Activated naive CD4-positive, alpha-beta T cell treated with Interleukin-2 at 50 U/mL for 16 hours (primary cell): ENCODE measurements around the gene CCR2.
"Not testable (repeated sequence)": the region's sequence is repeated elsewhere in the genome, so short reads cannot be mapped to it uniquely, and the experiment has no call there.

ENCODE experiments used
- DNase-seq: peaks from one replicate; pipeline ENCODE4 v3.0.0-alpha.2; 2020

Gene CCR2

DNA sequence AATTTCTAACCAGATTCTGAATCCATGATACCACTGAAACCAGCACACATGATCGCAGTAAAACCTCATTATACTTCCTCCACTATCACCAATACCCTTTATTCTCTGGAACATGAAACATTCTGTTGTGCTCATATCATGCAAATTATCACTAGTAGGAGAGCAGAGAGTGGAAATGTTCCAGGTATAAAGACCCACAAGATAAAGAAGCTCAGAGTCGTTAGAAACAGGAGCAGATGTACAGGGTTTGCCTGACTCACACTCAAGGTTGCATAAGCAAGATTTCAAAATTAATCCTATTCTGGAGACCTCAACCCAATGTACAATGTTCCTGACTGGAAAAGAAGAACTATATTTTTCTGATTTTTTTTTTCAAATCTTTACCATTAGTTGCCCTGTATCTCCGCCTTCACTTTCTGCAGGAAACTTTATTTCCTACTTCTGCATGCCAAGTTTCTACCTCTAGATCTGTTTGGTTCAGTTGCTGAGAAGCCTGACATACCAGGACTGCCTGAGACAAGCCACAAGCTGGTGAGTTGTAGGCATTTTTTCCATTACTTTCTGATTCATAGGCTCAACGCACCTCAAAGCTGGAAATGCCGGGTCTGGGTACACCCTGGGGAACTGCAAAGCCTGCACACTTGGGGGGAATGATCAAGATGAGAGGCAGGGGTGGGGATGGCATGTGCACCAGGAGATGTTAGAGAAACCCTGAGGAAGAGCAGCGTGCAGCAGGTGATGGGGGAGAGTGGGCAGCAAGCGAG is at the start of gene CCR2:
CCR2 (plus strand) TSS at position 465 of the 764 bp plus-strand sequence. CDS start 3,417 bp downstream, outside the sequence.
- DNase-seq: no peak

DNA sequence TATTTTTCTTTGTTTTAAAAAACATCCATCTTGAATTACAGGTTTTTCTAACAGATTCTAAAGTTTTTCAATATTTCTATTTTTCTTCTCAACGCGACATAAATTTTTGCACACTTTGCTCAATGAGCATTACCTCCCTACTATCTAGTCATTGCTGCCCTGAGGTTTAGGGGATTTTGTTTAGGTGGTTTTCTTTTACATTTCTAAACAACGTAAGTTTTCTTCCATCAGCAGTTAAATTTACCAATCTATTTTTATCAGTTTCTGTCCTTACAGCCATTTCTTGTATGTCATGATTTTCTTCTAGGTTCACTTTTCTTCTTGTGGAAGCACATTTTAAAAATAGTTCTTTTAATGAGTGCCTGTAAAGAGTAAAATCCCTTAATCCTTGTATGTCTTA is 49.2 kb upstream of the CCR2 start:
- no peak for DNase-seq

- no peak for DNase-seq
These were observed 40.9 kb upstream of the CCR2 start for GRCh38 chr3:46312991-46313390.

DNA sequence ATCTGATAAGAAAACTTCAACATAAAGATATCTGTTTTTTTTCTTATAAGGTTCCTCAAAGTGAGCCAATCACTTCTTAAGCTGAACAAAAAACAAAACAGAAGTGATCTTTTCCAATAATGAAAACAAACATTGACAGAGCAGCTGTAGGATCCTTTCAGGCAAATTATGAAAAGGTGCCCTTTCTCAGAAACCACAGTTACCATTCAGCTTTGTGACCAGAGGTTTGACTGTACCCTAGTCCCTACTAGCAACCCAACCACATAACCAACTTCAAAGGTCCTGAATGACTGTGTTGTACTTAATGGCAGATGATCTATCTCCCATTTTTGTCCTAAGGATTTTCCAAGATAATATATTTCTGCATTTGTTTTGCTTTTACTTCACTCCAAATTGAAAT is 39.4 kb upstream of the CCR2 start:
- DNase-seq: no peak

GRCh38 chr3:46316206-46316605 is 37.7 kb upstream of the CCR2 start:
- no peak for DNase-seq

- DNase-seq: no peak
These were observed 35.5 kb upstream of the CCR2 start for GRCh38 chr3:46318207-46318927.

GRCh38 chr3:46321461-46322104 is 32.3 kb upstream of the CCR2 start:
- DNase-seq: no peak

- DNase-seq: no peak
These were observed 29.9 kb upstream of the CCR2 start for GRCh38 chr3:46324036-46324435.

DNA sequence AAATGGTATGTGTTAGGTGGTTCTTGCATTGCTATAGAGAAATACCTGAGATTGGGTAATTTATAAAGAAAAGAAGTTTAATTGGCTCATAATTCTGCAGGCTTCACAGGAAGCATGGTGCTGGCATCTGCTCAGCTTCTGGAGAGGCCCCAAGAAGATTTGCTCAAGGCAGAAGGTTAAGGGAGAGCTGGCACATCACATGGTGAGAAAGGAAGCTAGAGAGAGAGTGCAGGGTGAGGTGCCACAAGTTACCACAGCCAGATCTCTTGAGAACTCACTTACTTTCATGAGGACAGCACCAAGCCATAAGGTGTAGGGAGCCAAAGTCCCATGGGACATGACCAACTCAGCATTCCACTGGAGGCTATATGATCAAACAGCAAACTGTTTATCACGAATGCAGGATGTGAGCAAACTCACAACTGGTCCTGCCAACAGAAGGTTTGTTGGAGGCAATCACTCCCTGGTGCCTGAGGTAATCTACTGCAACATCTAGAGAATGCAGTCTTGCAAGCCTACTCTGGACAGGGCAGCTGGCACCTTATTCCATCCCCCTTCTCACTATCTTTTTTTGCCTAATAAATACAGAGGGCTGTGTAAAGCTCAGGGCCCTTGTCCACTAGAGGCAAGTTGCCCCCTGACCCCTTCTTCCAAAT is 28.1 kb upstream of the CCR2 start:
- DNase-seq: no peak

DNA sequence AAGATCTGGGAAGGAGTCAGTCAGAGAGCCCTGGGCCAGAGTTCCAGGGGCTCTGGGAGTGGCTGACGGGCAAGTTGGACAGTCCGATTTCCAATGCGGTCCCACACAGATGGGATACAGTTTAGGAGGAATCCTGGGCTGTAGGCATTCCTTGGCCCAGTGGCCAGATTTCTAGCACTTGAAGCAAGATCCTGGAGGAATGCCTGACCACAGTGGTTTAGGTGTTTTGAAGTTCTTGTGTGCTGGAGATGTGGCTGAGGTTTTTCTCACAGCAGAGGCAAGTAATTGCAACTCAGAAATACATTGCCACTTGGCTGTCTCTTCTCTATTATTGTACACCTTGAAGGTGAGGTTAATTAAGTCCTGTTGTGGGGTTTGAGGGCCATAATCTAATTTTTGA is 23.2 kb upstream of the CCR2 start:
- not testable (repeated sequence) for DNase-seq

DNA sequence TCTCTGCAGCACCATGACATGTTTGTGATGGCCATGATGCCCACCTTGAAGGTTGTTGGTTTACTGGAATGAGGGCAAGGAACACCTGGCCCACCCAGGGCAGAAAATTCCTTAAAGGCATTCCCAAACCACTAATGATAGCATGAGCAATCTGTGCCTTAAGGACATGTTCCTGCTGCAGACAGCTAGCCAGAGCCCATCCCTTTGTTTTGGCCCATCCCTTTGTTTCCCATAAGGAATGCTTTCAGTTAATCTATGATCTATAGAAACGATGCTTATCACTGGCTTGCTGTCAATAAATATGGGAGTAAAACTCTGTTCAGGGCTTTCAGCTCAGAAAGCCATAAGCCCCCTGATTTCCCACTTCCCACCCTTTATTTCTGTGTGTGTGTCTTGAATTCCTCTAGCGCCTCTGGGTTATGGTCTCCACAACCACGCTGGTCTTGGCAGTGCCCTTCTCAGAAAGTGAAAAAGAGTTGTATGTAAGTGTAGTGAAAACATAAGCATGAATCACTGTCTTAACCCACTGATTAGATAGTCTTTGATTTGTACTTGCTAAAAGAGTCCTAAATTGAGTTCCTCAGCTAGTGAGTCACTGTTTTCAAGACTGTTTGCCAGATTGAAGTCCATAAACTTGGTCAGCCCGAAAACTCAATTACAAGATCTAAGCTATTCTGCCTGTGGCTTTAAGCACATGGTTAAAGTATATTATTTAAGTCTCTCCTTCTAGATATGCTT is 19.0 kb upstream of the CCR2 start:
- no peak for DNase-seq

- DNase-seq: no peak
These were observed 18.4 kb upstream of the CCR2 start for GRCh38 chr3:46335541-46335940.

GRCh38 chr3:46337911-46338310 is 16.0 kb upstream of the CCR2 start:
- no peak for DNase-seq

DNA sequence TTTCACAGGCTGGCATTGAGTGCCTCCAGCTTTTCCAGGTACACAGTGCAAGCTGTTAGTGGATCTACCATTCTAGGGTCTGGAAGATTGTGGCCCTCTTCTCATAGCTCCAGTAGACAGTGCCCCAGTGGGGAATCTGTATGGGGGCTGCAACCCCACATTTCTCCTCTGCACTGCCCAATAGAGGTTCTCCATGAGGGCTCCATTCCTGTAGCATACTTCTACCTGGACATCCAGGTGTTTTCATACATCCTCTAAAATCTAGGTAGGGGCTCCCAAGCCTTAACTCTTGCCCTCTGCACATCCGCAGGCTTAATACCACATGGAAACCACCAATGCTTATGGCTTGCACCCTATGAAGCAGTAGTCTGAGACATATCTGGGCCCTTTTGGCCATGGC is 15.1 kb upstream of the CCR2 start:
- no peak for DNase-seq

GRCh38 chr3:46344476-46344875 is 9.4 kb upstream of the CCR2 start:
- no peak for DNase-seq

GRCh38 chr3:46348823-46349482 is 5.0 kb upstream of the CCR2 start:
- DNase-seq: no peak

GRCh38 chr3:46349484-46350261 is 4.2 kb upstream of the CCR2 start:
- DNase-seq: no peak

- DNase-seq: no peak
These were observed 3.7 kb upstream of the CCR2 start for GRCh38 chr3:46350262-46350565.

- no peak for DNase-seq
These were observed 2.3 kb upstream of the CCR2 start for GRCh38 chr3:46351646-46352045.

DNA sequence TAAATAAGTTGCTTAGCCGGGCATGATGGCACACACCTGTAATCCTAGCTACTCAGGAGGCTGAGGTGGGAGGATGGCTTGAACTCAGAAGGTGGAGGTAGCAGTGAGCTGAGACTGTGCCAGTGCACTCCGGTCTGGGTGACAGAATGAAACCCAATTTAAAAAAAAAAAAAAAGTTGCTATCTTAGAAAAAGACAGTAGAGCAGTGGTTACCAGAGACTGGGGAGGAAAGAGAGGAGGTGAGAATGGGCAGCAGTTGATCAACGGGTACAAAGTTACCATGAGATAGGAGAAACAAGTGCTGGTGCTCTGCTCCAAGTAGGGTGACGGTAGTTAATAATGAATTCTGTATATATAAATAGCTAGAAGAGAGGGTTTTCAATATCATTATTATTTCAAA is 821 bp upstream of the CCR2 start:
- DNase-seq: no peak

- DNase-seq: no peak
These were observed 567 bp downstream of the CCR2 start for GRCh38 chr3:46354478-46354877.

DNA sequence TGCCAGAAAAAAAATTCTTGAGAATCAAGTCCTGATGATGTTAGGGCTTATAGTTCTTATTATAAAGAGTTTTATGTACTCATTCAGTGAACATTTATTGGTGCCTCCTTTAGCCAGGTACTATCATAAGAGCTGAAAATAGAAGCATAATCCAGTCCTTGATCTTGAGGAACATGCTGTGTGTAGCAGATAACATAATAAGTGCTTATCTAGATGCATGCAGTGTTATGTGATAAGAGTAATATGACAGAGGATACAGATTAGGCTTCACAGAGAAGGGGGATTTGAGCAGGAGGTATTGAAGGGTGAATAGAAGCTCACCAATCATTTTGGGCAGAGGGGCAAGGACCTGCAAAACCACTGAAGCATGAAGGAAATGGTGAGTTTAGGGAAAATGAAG is 1.1 kb downstream of the CCR2 start:
- DNase-seq: no peak
